Upper lobe of left lung (tissue), 6 donors: ENCODE measurements around the gene WNT3. TPM values are rescaled to one million over a fixed set of nuclear protein-coding genes. Genes with fewer than 3 reads are reported as not detected.

Experiments
- ATAC-seq, 2 donors: fragments of 200-7000 bp; cut with Tn5 transposase; one replicate each; pipeline ENCODE4 v1.9.1; 2022; ENCODE audit warnings: mild to moderate bottlenecking in 2 of 2, moderate library complexity in 2 of 2; ENCODE audit not compliant: low FRiP score in 2 of 2
- DNase-seq, 2 donors: peaks; one replicate each; pipeline ENCODE4 v3.0.0-alpha.2; 2019 to 2020
- H3K27ac ChIP-seq, 4 donors: fragments of 200-600 bp; sonication (generic); one replicate each; pipeline ENCODE4 v1.5.1; 2016 to 2019
- H3K27me3 ChIP-seq, 4 donors: fragments of 200-600 bp; sonication (generic); one replicate each; pipeline ENCODE4 v1.5.1; 2017 to 2019
- H3K36me3 ChIP-seq, 4 donors: fragments of 200-600 bp; sonication (generic); one replicate each; pipeline ENCODE4 v1.5.1; 2016 to 2019
- H3K4me1 ChIP-seq, 4 donors: fragments of 200-600 bp; sonication (generic); one replicate each; pipeline ENCODE4 v1.5.1; 2018 to 2019
- H3K4me3 ChIP-seq, 4 donors: fragments of 200-600 bp; sonication (generic); one replicate each; pipeline ENCODE4 v1.5.1; 2017 to 2019; ENCODE audit warnings: mild to moderate bottlenecking in 2 of 4, moderate library complexity in 1 of 4
- H3K9me3 ChIP-seq, 4 donors: fragments of 200-600 bp; sonication (generic); one replicate each; pipeline ENCODE4 v1.5.1; 2018 to 2019
- CTCF ChIP-seq, 6 experiments: fragments of 450-650 bp in 4 of 6; fragments of 200-600 bp in 2 of 6; sonication (generic) in 2 of 6; IDR thresholded peaks; one replicate each; pipeline ENCODE4 v1.5.1; 2016 to 2019; ENCODE audit warnings: antibody characterized with exemption in 6 of 6
- EP300 ChIP-seq, 4 donors: sonication (generic); formaldehyde crosslinking; IDR thresholded peaks; one replicate each; pipeline ENCODE4 v1.5.1; 2017; ENCODE audit warnings: antibody characterized with exemption in 4 of 4, control low read depth in 2 of 4
- POLR2A ChIP-seq, 4 donors: fragments of 450-650 bp; IDR thresholded peaks; one replicate each; pipeline ENCODE4 v1.5.1; 2016 to 2017; ENCODE audit warnings: antibody characterized with exemption in 4 of 4, mild to moderate bottlenecking in 2 of 4
- POLR2AphosphoS5 ChIP-seq, 2 donors: sonication (generic); formaldehyde crosslinking; IDR thresholded peaks; one replicate each; pipeline ENCODE4 v1.5.1; 2017; ENCODE audit warnings: antibody characterized with exemption in 2 of 2
- WGBS, 2 donors: methylation state at CpG; one replicate each; pipeline ENCODE4 v1.1.5; 2017 to 2018; 5-methylcytosine and 5-hydroxymethylcytosine counted together
- total RNA-seq, 6 donors: library from RNA; depleted of rRNA in 4 of 6; stranded (reverse); fragments of >200 nt in 4 of 6; gene quantifications; one replicate each; pipeline versions ENCODE4 v1.1.0 to v1.2.1, GENCODE V29; 2016 to 2021
- donor health status: DM: no; HTN: no; CAD: no; lungs with moderate emphysema.
- donor health status: DM: no; HTN: yes; CAD: no; lungs with severe emphysema.

WNT3 gene
- total RNA-seq, 6 donors from 2014 or later: 1.1 to 4.6 (median 1.9) TPM

- TF ChIP-seq POLR2A (IDR thresholded peaks at IDR 0.05) (no peak), CTCF (IDR thresholded peaks at IDR 0.05) (no peak), EP300 (IDR thresholded peaks at IDR 0.05) (no peak), POLR2AphosphoS5 (IDR thresholded peaks at IDR 0.05) (no peak)
- H3K27ac ChIP-seq: no peak overlapping the region
- no peak for ATAC-seq
- H3K4me3 ChIP-seq: no peak overlapping the region
- whole genome bisulfite sequencing, 2 donors: 46 to 62% methylated on average over 10 to 11 of the region's 11 CpGs
- H3K27me3 ChIP-seq: peaks cover 0 to 11% (median 6%) of the 10 kb centered on the region in 4 donors
- no peak for DNase-seq
- H3K9me3 ChIP-seq: no peaks in the 10 kb centered on the region
- H3K36me3 ChIP-seq: no peaks in the 10 kb centered on the region
- no peaks in the 10 kb centered on the region for H3K4me1 ChIP-seq
These were observed 6.4 kb downstream of the WNT3 start for GRCh38 chr17:46811978-46812583.

GRCh38 chr17:46810837-46811236, 7.7 kb downstream of the WNT3 start:
- DNase-seq (no peak), ATAC-seq (no peak)
- TF ChIP-seq POLR2AphosphoS5 (IDR thresholded peaks at IDR 0.05): no peak
- Histone ChIP-seq H3K36me3 (no peaks in the 10 kb centered on the region), H3K27ac (no peak overlapping the region), H3K4me1 (no peaks in the 10 kb centered on the region), H3K4me3 (no peak overlapping the region), H3K27me3 (peaks cover 0 to 4% (median 2%) of the 10 kb centered on the region in 4 donors), H3K9me3 (no peaks in the 10 kb centered on the region)
- 87 to 91% methylated on average over 10 of the region's 10 CpGs for WGBS, 2 donors

GRCh38 chr17:46809110-46809571, 9.4 kb downstream of the WNT3 start:
- 72 to 77% methylated on average over 8 of the region's 8 CpGs for WGBS, 2 donors
- ATAC-seq (no peak), DNase-seq (no peak)
- H3K4me1 ChIP-seq: no peaks in the 10 kb centered on the region
- no peaks in the 10 kb centered on the region for H3K9me3 ChIP-seq
- peaks cover 0 to 2% (median 0%) of the 10 kb centered on the region in 4 donors for H3K27me3 ChIP-seq
- H3K36me3 ChIP-seq: no peaks in the 10 kb centered on the region
- no peak overlapping the region for H3K27ac ChIP-seq
- no peak overlapping the region for H3K4me3 ChIP-seq
- TF ChIP-seq POLR2AphosphoS5 (IDR thresholded peaks at IDR 0.05) (no peak), POLR2A (IDR thresholded peaks at IDR 0.05) (no peak), EP300 (IDR thresholded peaks at IDR 0.05) (no peak), CTCF (IDR thresholded peaks at IDR 0.05) (no peak)

GRCh38 chr17:46805771-46806170, 12.7 kb downstream of the WNT3 start:
- no peak for TF ChIP-seq EP300 (IDR thresholded peaks at IDR 0.05)
- TF ChIP-seq POLR2A (IDR thresholded peaks at IDR 0.05): no peak
- TF ChIP-seq POLR2AphosphoS5 (IDR thresholded peaks at IDR 0.05): no peak
- TF ChIP-seq CTCF (IDR thresholded peaks at IDR 0.05): no peak
- no peaks in the 10 kb centered on the region for H3K9me3 ChIP-seq
- DNase-seq (no peak), ATAC-seq (no peak)
- H3K4me1 ChIP-seq: no peaks in the 10 kb centered on the region
- H3K4me3 ChIP-seq: no peak overlapping the region
- 86 to 95% methylated on average over 6 of the region's 6 CpGs for WGBS, 2 donors
- H3K36me3 ChIP-seq: no peaks in the 10 kb centered on the region
- no peaks in the 10 kb centered on the region for H3K27me3 ChIP-seq
- H3K27ac ChIP-seq: no peak overlapping the region

GRCh38 chr17:46803544-46803943, 14.9 kb downstream of the WNT3 start:
- Histone ChIP-seq H3K36me3 (no peaks in the 10 kb centered on the region), H3K27ac (no peak overlapping the region), H3K9me3 (no peaks in the 10 kb centered on the region), H3K4me3 (no peak overlapping the region), H3K27me3 (no peaks in the 10 kb centered on the region), H3K4me1 (no peaks in the 10 kb centered on the region)
- TF ChIP-seq EP300 (IDR thresholded peaks at IDR 0.05): no peak
- TF ChIP-seq CTCF (IDR thresholded peaks at IDR 0.05): no peak
- TF ChIP-seq POLR2A (IDR thresholded peaks at IDR 0.05): no peak
- TF ChIP-seq POLR2AphosphoS5 (IDR thresholded peaks at IDR 0.05): no peak
- WGBS, 2 donors: 88 to 96% methylated on average over 3 to 5 of the region's 5 CpGs
- no peak for ATAC-seq
- DNase-seq: no peak
